ENCODE measurements around the gene KDM5A.

- TF ChIP-seq CTCF (IDR thresholded peaks at IDR 0.05; ENCODE audit: poor library complexity) (no peak), EZH2 (IDR thresholded peaks at IDR 0.05; ENCODE audit: borderline replicate concordance) (no peak), EZH2phosphoT487 (IDR thresholded peaks at IDR 0.05; ENCODE audit: low read depth, severe bottlenecking, unreplicated experiment) (no peak)
Measured at GRCh38 chr12:234891-235415, 154.2 kb downstream of the KDM5A start.
